Tibial artery (tissue), 4 donors: ENCODE results near the gene SERPINA6.

Experiments
- DNase-seq, 2 donors: peaks; one replicate each; pipeline ENCODE4 v3.0.0-alpha.2; 2019
- H3K27ac ChIP-seq, 2 donors: fragments of 200-600 bp; sonication (generic) in 1 of 2; 1 replicate in 1 of 2; 2 replicates in 1 of 2; pipeline ENCODE4 v1.5.1; 2018 to 2019; ENCODE audit warnings: mild to moderate bottlenecking in 1 of 2
- H3K27me3 ChIP-seq, 2 donors: fragments of 200-600 bp; sonication (generic) in 1 of 2; one replicate each; pipeline versions ENCODE4 v1.5.1 to v1.6.0; 2016 to 2019
- H3K36me3 ChIP-seq, 3 donors: fragments of 200-600 bp; sonication (generic) in 2 of 3; one replicate each; pipeline ENCODE4 v1.5.1; 2016 to 2019; ENCODE audit warnings: mild to moderate bottlenecking in 2 of 3
- H3K4me1 ChIP-seq, 4 donors: fragments of 200-600 bp; sonication (generic) in 2 of 4; 1 replicate in 3 of 4; 2 replicates in 1 of 4; pipeline ENCODE4 v1.5.1; 2016 to 2019
- H3K4me3 ChIP-seq, 2 donors: fragments of 200-600 bp; sonication (generic) in 1 of 2; 1 replicate in 1 of 2; 2 replicates in 1 of 2; pipeline ENCODE4 v1.5.1; 2018 to 2019; ENCODE audit warnings: mild to moderate bottlenecking in 2 of 2
- H3K9me3 ChIP-seq, 3 donors: fragments of 200-600 bp; sonication (generic) in 1 of 3; one replicate each; pipeline ENCODE4 v1.5.1; 2016 to 2019
- CTCF ChIP-seq, 2 experiments: fragments of 200-600 bp in 1 of 2; fragments of 450-650 bp in 1 of 2; IDR thresholded peaks; one replicate each; pipeline ENCODE4 v1.5.1; 2017 to 2019; ENCODE audit warnings: antibody characterized with exemption in 2 of 2, mild to moderate bottlenecking in 1 of 2, moderate library complexity in 1 of 2
- intact Hi-C: fragments of 100-400 bp; cut with DNase I; formaldehyde crosslinking; loops from one replicate; pipeline ENCODE4 v1.15.0; 2023; ENCODE audit warnings: low total_unique reads

SERPINA6 gene

GRCh38 chr14:94337274-94337673, 14.1 kb upstream of the SERPINA6 start:
- intact Hi-C loops: no loop called here
- no peak overlapping the region for H3K4me3 ChIP-seq
- TF ChIP-seq CTCF (IDR thresholded peaks at IDR 0.05): no peak
- no peaks in the 10 kb centered on the region for H3K27me3 ChIP-seq
- DNase-seq: no peak
- peaks cover 0 to 10% (median 7%) of the 10 kb centered on the region in 4 donors for H3K4me1 ChIP-seq
- H3K27ac ChIP-seq: no peak overlapping the region
- no peaks in the 10 kb centered on the region for H3K36me3 ChIP-seq
- H3K9me3 ChIP-seq: no peaks in the 10 kb centered on the region

- Histone ChIP-seq H3K27ac (no peak overlapping the region), H3K4me1 (no peaks in the 10 kb centered on the region), H3K27me3 (no peaks in the 10 kb centered on the region), H3K4me3 (no peak overlapping the region), H3K9me3 (no peaks in the 10 kb centered on the region), H3K36me3 (no peaks in the 10 kb centered on the region)
- no peak for DNase-seq
- intact Hi-C loops: no loop called here
- no peak for TF ChIP-seq CTCF (IDR thresholded peaks at IDR 0.05)
Observed at GRCh38 chr14:94334872-94335271, 11.7 kb upstream of the SERPINA6 start.

GRCh38 chr14:94332587-94332986, 9.5 kb upstream of the SERPINA6 start:
- H3K36me3 ChIP-seq: no peaks in the 10 kb centered on the region
- no peak for TF ChIP-seq CTCF (IDR thresholded peaks at IDR 0.05)
- intact Hi-C loops: no loop called here

GRCh38 chr14:94332063-94332583, 9.0 kb upstream of the SERPINA6 start:
- no peak for TF ChIP-seq CTCF (IDR thresholded peaks at IDR 0.05)
- Histone ChIP-seq H3K27ac (no peak overlapping the region), H3K4me1 (no peaks in the 10 kb centered on the region), H3K9me3 (no peaks in the 10 kb centered on the region), H3K27me3 (no peaks in the 10 kb centered on the region), H3K36me3 (no peaks in the 10 kb centered on the region), H3K4me3 (no peak overlapping the region)
- DNase-seq: no peak
- intact Hi-C loops: no loop called here

More at GRCh38 chr14:94332587-94332986, 9.5 kb upstream of the SERPINA6 start:
- Histone ChIP-seq H3K27me3 (no peaks in the 10 kb centered on the region), H3K27ac (no peak overlapping the region), H3K9me3 (no peaks in the 10 kb centered on the region), H3K4me1 (no peaks in the 10 kb centered on the region), H3K4me3 (no peak overlapping the region)
- DNase-seq: no peak

GRCh38 chr14:94331462-94331861, 8.3 kb upstream of the SERPINA6 start:
- Histone ChIP-seq H3K4me3 (no peak overlapping the region), H3K27me3 (no peaks in the 10 kb centered on the region), H3K9me3 (no peaks in the 10 kb centered on the region), H3K27ac (no peak overlapping the region), H3K4me1 (no peaks in the 10 kb centered on the region), H3K36me3 (no peaks in the 10 kb centered on the region)
- no peak for TF ChIP-seq CTCF (IDR thresholded peaks at IDR 0.05)
- intact Hi-C loops: no loop called here
- DNase-seq: no peak

- no peak for TF ChIP-seq CTCF (IDR thresholded peaks at IDR 0.05)
- Histone ChIP-seq H3K4me3 (no peak overlapping the region), H3K27me3 (no peaks in the 10 kb centered on the region), H3K9me3 (no peaks in the 10 kb centered on the region), H3K36me3 (no peaks in the 10 kb centered on the region), H3K27ac (no peak overlapping the region), H3K4me1 (no peaks in the 10 kb centered on the region)
- intact Hi-C loops: no loop called here
- no peak for DNase-seq
Observed at GRCh38 chr14:94330857-94331256, 7.7 kb upstream of the SERPINA6 start.
